IMR-90 (cell line): Measurements from ENCODE around the gene PRR33. TPM values are rescaled to one million over a fixed set of nuclear protein-coding genes. Genes with fewer than 3 reads are reported as not detected.

ENCODE experiments used
- ATAC-seq: fragments of 200-7000 bp; cut with Tn5 transposase; 2 replicates; pipeline ENCODE4 v1.9.1; 2020; ENCODE audit warnings: low read depth, mild to moderate bottlenecking, moderate library complexity
- BruUV-seq: library from RNA; stranded (reverse); fragments of 400-500 nt; replicated peaks from 2 replicates; lab custom pipeline; 2021; lab: Mats Ljungman, UMichigan
- CTCF ChIA-PET: fragments of 300-600 bp; formaldehyde crosslinking; extraction: SDS; loops from one replicate; lab custom pipeline; 2021; ENCODE audit warnings: antibody characterized with exemption; lab: Yijun Ruan, JAX
- POLR2A ChIA-PET: fragments of 300-600 bp; sonication (Branson Sonifier 250); formaldehyde crosslinking; loops from one replicate; lab custom pipeline; 2022; ENCODE audit warnings: antibody characterized with exemption; ENCODE audit not compliant: unreplicated experiment; lab: Charles Lee
- DNase-seq: peaks from one replicate; pipeline ENCODE4 v3.0.0; 2013
- H2AFZ ChIP-seq: replicated peaks from 2 replicates; pipeline ENCODE3; 2013; ENCODE audit warnings: low read length, mild to moderate bottlenecking; ENCODE audit not compliant: poor library complexity
- H2AK5ac ChIP-seq: 2 replicates; pipeline ENCODE4 v1.6.1; 2013; ENCODE audit warnings: low read depth, low read length, inconsistent platforms
- H2AK9ac ChIP-seq: replicated peaks from 2 replicates; pipeline ENCODE3; 2013; ENCODE audit warnings: mild to moderate bottlenecking, low read depth, low read length, moderate library complexity; ENCODE audit not compliant: poor library complexity
- H2BK120ac ChIP-seq: 2 replicates; pipeline ENCODE4 v1.6.1; 2013; ENCODE audit warnings: low read depth, low read length, inconsistent platforms
- H2BK15ac ChIP-seq: 3 replicates; pipeline ENCODE4 v1.6.1; 2013; ENCODE audit warnings: low read depth, low read length, inconsistent platforms
- H2BK20ac ChIP-seq: 2 replicates; pipeline ENCODE4 v1.6.1; 2013; ENCODE audit warnings: low read depth, mild to moderate bottlenecking, inconsistent platforms, low read length, moderate library complexity
- H2BK5ac ChIP-seq: 2 replicates; pipeline ENCODE4 v1.6.1; 2013; ENCODE audit warnings: mild to moderate bottlenecking, low read depth, low read length, inconsistent platforms; ENCODE audit not compliant: poor library complexity, severe bottlenecking
- H3K14ac ChIP-seq: replicated peaks from 2 replicates; pipeline ENCODE4 v1.6.1; 2013; ENCODE audit warnings: low read depth, low read length, inconsistent platforms
- H3K18ac ChIP-seq: 2 replicates; pipeline ENCODE4 v1.6.1; 2013; ENCODE audit warnings: low read depth, low read length, control low read depth
- H3K23ac ChIP-seq: 2 replicates; pipeline ENCODE4 v1.6.1; 2013; ENCODE audit warnings: low read depth, low read length, inconsistent platforms
- H3K27ac ChIP-seq: 2 replicates; pipeline ENCODE4 v1.5.1; 2013; ENCODE audit warnings: mild to moderate bottlenecking, control low read depth, low read length; ENCODE audit not compliant: insufficient read depth
- H3K27me3 ChIP-seq: 2 replicates; pipeline ENCODE4 v1.6.1; 2013; ENCODE audit warnings: low read length; ENCODE audit not compliant: control insufficient read depth, insufficient read depth
- H3K36me3 ChIP-seq: 2 replicates; pipeline ENCODE4 v1.6.1; 2013; ENCODE audit warnings: low read length, mixed read lengths; ENCODE audit not compliant: control insufficient read depth, insufficient read depth
- H3K4ac ChIP-seq: 2 replicates; pipeline ENCODE4 v1.6.1; 2013; ENCODE audit warnings: low read depth, low read length, inconsistent platforms
- H3K4me1 ChIP-seq: 2 replicates; pipeline ENCODE4 v1.6.1; 2013; ENCODE audit warnings: low read length, mixed read lengths; ENCODE audit not compliant: control insufficient read depth, insufficient read depth
- H3K4me2 ChIP-seq: 2 replicates; pipeline ENCODE4 v1.6.1; 2013; ENCODE audit warnings: low read depth, mild to moderate bottlenecking, control low read depth, low read length, moderate library complexity
- H3K4me3 ChIP-seq: 2 replicates; pipeline ENCODE4 v1.5.1; 2013; ENCODE audit warnings: low read depth, mild to moderate bottlenecking, control low read depth, low read length, moderate library complexity; ENCODE audit not compliant: insufficient read depth
- H3K56ac ChIP-seq: 2 replicates; pipeline ENCODE4 v1.6.1; 2013; ENCODE audit warnings: low read length, inconsistent platforms; ENCODE audit not compliant: insufficient read depth; ENCODE audit errors: extremely low read depth
- H3K79me1 ChIP-seq, 2 experiments: 2 replicates each; pipeline ENCODE4 v1.6.1; 2013; ENCODE audit warnings: low read length in 2 of 2, inconsistent platforms in 1 of 2, low read depth in 1 of 2
- H3K9ac ChIP-seq: 2 replicates; pipeline ENCODE4 v1.6.1; 2013; ENCODE audit warnings: low read depth, low read length, control low read depth
- H3K9me1 ChIP-seq: 2 replicates; pipeline ENCODE4 v1.6.1; 2013; ENCODE audit warnings: low read length, inconsistent platforms; ENCODE audit not compliant: insufficient read depth
- H3K9me3 ChIP-seq: 2 replicates; pipeline ENCODE4 v1.6.1; 2013; ENCODE audit warnings: low read length; ENCODE audit not compliant: control insufficient read depth, insufficient read depth
- H4K20me1 ChIP-seq: 2 replicates; pipeline ENCODE4 v1.6.1; 2013; ENCODE audit warnings: low read length, inconsistent platforms; ENCODE audit not compliant: insufficient read depth
- H4K5ac ChIP-seq: 2 replicates; pipeline ENCODE4 v1.6.1; 2013; ENCODE audit warnings: mild to moderate bottlenecking, low read depth, low read length, control low read depth
- H4K8ac ChIP-seq, 2 experiments: 2 replicates each; pipeline ENCODE4 v1.6.1; 2013; ENCODE audit warnings: low read depth in 2 of 2, low read length in 2 of 2, control low read depth in 1 of 2, inconsistent platforms in 1 of 2
- H4K91ac ChIP-seq: 2 replicates; pipeline ENCODE4 v1.6.1; 2013; ENCODE audit warnings: low read depth, low read length, inconsistent platforms; ENCODE audit not compliant: insufficient read depth
- FOS ChIP-seq: fragments of 150-350 bp; IDR thresholded peaks from 2 replicates; pipeline ENCODE4 v1.6.1; 2016; ENCODE audit warnings: low read depth, low read length
- MAFK ChIP-seq: IDR thresholded peaks from 2 replicates; pipeline ENCODE4 v1.6.1; 2012; ENCODE audit warnings: low read depth, low read length, improper control_type of control experiment
- MAZ ChIP-seq: IDR thresholded peaks from 2 replicates; pipeline ENCODE4 v1.6.1; 2012; ENCODE audit warnings: low read depth, mild to moderate bottlenecking, low read length, improper control_type of control experiment, moderate library complexity, borderline replicate concordance
- NFE2L2 ChIP-seq: fragments of 150-350 bp; IDR thresholded peaks from 2 replicates; pipeline ENCODE4 v1.6.1; 2016; ENCODE audit warnings: low read depth, mild to moderate bottlenecking, low read length
- RFX5 ChIP-seq: IDR thresholded peaks from 2 replicates; pipeline ENCODE4 v1.8.0; 2012; ENCODE audit warnings: low read depth, mild to moderate bottlenecking, low read length, moderate library complexity
- WGBS, 2 experiments: methylation state at CpG; one replicate each; pipeline versions ENCODE4 v1.1.5 to v1.1.7; 2013; ENCODE audit warnings: missing lambda C conversion rate in 2 of 2; ENCODE audit not compliant: insufficient read length in 1 of 2; ENCODE audit errors: extremely low coverage in 2 of 2; 5-methylcytosine and 5-hydroxymethylcytosine counted together
- dilution Hi-C: fragments of 300-500 bp; cut with HindIII; formaldehyde crosslinking; loops from one replicate; pipeline ENCODE4 v1.14.3; 2018; ENCODE audit warnings: low sequenced_read_pairs; ENCODE audit not compliant: unreplicated experiment
- in situ Hi-C: fragments of 300-500 bp; cut with MboI; formaldehyde crosslinking; loops from 3 replicates; pipeline ENCODE4 v1.14.3; 2019; ENCODE audit warnings: low sequenced_read_pairs, inconsistent platforms, mixed read lengths
- intact Hi-C: fragments of 100-400 bp; cut with micrococcal nuclease; formaldehyde crosslinking; loops from 2 replicates; pipeline ENCODE4 v1.10.0; 2022
- polyA plus RNA-seq, 3 experiments: library from polyadenylated mRNA; depleted of rRNA; stranded (reverse); fragments of >200 nt; gene quantifications; 2 replicates each; pipeline ENCODE4 v1.2.3, GENCODE V29; 2012; ENCODE audit warnings: low replicate concordance in 1 of 3
- total RNA-seq: library from RNA; depleted of rRNA; stranded (reverse); fragments of >200 nt; gene quantifications from 2 replicates; pipeline ENCODE4 v1.2.3, GENCODE V29; 2012

PRR33 gene
- total and polyA plus RNA-seq, 2 of the 4 experiments (the other 2 are of a cell fraction) = not detected

- Histone ChIP-seq H4K5ac (no peak overlapping the region), H3K27me3 (peaks cover 42% of the 10 kb centered on the region), H4K20me1 (no peaks in the 10 kb centered on the region), H2BK20ac (no peak overlapping the region), H3K36me3 (no peaks in the 10 kb centered on the region), H3K18ac (no peak overlapping the region), H2BK15ac (no peak overlapping the region), H2AK9ac (no peak overlapping the region), H3K4me1 (no peaks in the 10 kb centered on the region), H3K27ac (no peak overlapping the region), H3K56ac (no peak overlapping the region), H2BK5ac (no peak overlapping the region), H3K79me1 (no peaks in the 10 kb centered on the region), H3K4ac (no peak overlapping the region), H3K14ac (no peak overlapping the region), H3K4me2 (no peak overlapping the region), H3K23ac (no peak overlapping the region), H2AFZ (no peak overlapping the region), H2BK120ac (no peak overlapping the region), H3K9ac (no peak overlapping the region), H4K8ac (no peak overlapping the region), H2AK5ac (no peak overlapping the region), H3K9me1 (no peaks in the 10 kb centered on the region), H4K91ac (no peak overlapping the region), H3K4me3 (no peak overlapping the region), H3K9me3 (no peaks in the 10 kb centered on the region)
- in situ Hi-C loops = no loop called here
- dilution Hi-C loops = no loop called here
- 60% methylated on average over 7 of the region's 8 CpGs; no CpG with 5 or more reads in 1 of the 2 experiments for WGBS, 2 experiments
- CTCF ChIA-PET = no interaction called here
- TF ChIP-seq RFX5 = no peak
- no peak for TF ChIP-seq MAZ
- no peak for TF ChIP-seq NFE2L2
- no peak for TF ChIP-seq MAFK
- TF ChIP-seq FOS = no peak
- BruUV-seq = no TSS peak
- ATAC-seq (no peak), DNase-seq (no peak)
- POLR2A ChIA-PET = no interaction called here
- intact Hi-C loops = no loop called here
Observed at GRCh38 chr11:1843796-1844195, 47.9 kb downstream of the PRR33 start.
